ENCODE measurements around the gene SHTN1. TPM values are rescaled to one million over a fixed set of nuclear protein-coding genes. Genes with fewer than 3 reads are reported as not detected.

The SHTN1 gene
- total RNA-seq, 1 donor from 2014 or later = 26.1 TPM

DNA sequence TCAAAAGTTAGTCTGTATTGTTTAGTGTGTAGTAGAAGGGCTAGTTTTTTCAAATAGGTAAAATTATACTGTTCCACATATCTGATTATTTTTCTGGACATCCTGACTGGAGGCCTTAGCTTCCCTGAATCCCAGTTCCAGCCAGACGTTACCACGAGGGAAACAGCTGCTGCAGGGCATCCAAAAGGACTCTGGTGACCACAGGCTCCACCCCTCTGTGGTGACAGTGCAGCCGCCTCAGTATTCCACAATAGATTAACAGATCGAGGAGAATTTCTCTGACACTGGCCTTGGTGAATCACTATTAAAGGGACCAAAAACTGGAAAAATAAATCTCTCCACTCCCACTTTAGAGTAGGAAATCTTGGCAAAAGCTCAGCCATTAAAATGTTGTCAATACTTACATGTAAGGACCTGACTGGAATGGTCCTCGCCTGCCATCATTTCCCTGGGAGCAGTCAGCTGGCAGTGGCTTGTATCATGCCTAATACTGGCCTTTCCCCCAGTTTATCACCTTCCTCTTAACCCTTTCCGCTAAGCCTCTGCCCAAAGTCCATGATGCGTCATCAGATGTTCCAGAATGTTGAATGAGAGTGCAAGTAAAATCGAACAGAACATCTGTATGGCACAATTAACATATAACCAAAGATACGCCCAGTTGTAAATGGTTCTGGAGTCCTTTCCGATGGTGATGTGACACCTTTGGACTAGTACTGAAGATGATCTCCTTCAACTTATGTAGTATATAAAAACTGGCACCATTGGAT is 124.1 kb downstream of the SHTN1 start:
- Mint-ChIP-seq H3K27me3 (ENCODE audit: unreplicated experiment) (no peaks in the 10 kb centered on the region), H3K4me1 (ENCODE audit: unreplicated experiment) (no peaks in the 10 kb centered on the region), H3K27ac (ENCODE audit: unreplicated experiment) (no peak overlapping the region), H3K4me3 (ENCODE audit: unreplicated experiment) (no peak overlapping the region), H3K9me3 (ENCODE audit: unreplicated experiment) (no peaks in the 10 kb centered on the region), H3K36me3 (ENCODE audit: unreplicated experiment) (peaks cover 8% of the 10 kb centered on the region)
- TF ChIP-seq, protein P1, sequence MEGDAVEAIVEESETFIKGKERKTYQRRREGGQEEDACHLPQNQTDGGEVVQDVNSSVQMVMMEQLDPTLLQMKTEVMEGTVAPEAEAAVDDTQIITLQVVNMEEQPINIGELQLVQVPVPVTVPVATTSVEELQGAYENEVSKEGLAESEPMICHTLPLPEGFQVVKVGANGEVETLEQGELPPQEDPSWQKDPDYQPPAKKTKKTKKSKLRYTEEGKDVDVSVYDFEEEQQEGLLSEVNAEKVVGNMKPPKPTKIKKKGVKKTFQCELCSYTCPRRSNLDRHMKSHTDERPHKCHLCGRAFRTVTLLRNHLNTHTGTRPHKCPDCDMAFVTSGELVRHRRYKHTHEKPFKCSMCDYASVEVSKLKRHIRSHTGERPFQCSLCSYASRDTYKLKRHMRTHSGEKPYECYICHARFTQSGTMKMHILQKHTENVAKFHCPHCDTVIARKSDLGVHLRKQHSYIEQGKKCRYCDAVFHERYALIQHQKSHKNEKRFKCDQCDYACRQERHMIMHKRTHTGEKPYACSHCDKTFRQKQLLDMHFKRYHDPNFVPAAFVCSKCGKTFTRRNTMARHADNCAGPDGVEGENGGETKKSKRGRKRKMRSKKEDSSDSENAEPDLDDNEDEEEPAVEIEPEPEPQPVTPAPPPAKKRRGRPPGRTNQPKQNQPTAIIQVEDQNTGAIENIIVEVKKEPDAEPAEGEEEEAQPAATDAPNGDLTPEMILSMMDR (IDR thresholded peaks at IDR 0.05) = no peak
- no peak for DNase-seq (ENCODE audit: extremely low spot score, unreplicated experiment)

DNA sequence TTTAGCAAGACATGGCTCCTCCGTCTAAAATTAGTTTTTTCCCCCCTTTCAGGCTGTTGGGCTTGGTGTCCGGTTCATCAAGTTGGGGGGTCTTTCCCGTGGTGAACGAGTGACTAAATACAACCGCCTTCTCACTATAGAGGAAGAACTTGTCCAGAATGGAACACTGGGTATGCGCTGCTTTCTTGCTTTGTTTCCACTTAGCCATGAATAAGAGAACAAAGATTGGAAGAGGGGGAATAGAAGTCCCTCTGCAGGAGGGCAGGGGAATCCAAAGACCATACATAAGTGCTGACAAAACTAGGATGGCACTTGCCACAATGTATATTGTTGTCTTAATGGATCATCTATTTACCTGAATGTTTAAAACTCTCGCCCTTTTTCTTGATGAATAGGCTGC is 125.2 kb downstream of the SHTN1 start:
- DNase-seq (ENCODE audit: extremely low spot score, unreplicated experiment) = no peak
- peaks cover 8% of the 10 kb centered on the region for H3K36me3 Mint-ChIP-seq (ENCODE audit: unreplicated experiment)
- TF ChIP-seq, protein P1 (IDR thresholded peaks at IDR 0.05) = no peak
- no peak overlapping the region for H3K27ac Mint-ChIP-seq (ENCODE audit: unreplicated experiment)
- H3K27me3 Mint-ChIP-seq (ENCODE audit: unreplicated experiment) = no peaks in the 10 kb centered on the region
- H3K9me3 Mint-ChIP-seq (ENCODE audit: unreplicated experiment) = no peaks in the 10 kb centered on the region
- H3K4me3 Mint-ChIP-seq (ENCODE audit: unreplicated experiment) = no peak overlapping the region
- no peaks in the 10 kb centered on the region for H3K4me1 Mint-ChIP-seq (ENCODE audit: unreplicated experiment)

DNA sequence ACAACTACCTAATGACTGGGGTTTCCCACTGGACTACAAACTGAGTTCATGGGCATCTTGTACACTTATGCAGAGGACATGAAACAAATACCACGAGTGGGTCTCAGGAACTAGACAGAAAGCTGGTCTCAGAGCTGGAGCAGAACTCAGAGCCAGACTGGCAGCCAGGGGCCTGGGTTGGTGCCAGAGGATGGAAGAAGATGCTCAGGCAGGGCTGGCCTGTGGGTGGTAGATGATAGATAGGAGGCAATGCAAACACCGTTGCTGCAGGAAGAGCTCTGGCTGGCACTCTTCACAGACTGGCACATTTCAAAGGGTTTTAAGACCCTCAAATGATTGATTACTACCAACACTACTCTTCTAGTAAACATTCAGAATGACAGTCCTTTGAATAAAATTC is 126.9 kb downstream of the SHTN1 start:
- peaks cover 4% of the 10 kb centered on the region for H3K27me3 Mint-ChIP-seq (ENCODE audit: unreplicated experiment)
- TF ChIP-seq, protein P1 (IDR thresholded peaks at IDR 0.05) = no peak
- peaks cover 3% of the 10 kb centered on the region for H3K36me3 Mint-ChIP-seq (ENCODE audit: unreplicated experiment)
- no peak for DNase-seq (ENCODE audit: extremely low spot score, unreplicated experiment)
- H3K4me3 Mint-ChIP-seq (ENCODE audit: unreplicated experiment) = no peak overlapping the region
- no peak overlapping the region for H3K27ac Mint-ChIP-seq (ENCODE audit: unreplicated experiment)
- no peaks in the 10 kb centered on the region for H3K4me1 Mint-ChIP-seq (ENCODE audit: unreplicated experiment)
- H3K9me3 Mint-ChIP-seq (ENCODE audit: unreplicated experiment) = no peaks in the 10 kb centered on the region

DNA sequence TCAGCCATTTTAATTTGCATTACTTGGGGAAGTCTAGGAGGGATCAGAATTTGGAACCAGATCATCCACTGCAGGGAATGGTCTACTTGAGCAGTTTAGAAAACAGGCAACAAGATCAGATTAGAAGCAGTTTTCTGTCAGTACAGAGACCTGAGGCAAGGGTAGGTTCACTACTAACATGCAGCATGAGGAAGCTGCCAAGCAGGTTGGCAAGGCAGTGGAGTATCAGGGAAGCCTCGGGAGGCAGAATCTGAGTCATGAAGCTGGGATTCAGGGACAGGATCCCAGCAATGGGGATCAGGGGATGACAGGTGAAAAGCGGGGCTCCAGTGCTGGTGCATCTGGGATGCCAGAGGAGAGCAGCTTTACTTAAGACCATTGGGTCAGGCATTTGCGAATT is 127.6 kb downstream of the SHTN1 start:
- H3K27ac Mint-ChIP-seq (ENCODE audit: unreplicated experiment) = no peak overlapping the region
- H3K9me3 Mint-ChIP-seq (ENCODE audit: unreplicated experiment) = no peaks in the 10 kb centered on the region
- H3K4me3 Mint-ChIP-seq (ENCODE audit: unreplicated experiment) = no peak overlapping the region
- DNase-seq (ENCODE audit: extremely low spot score, unreplicated experiment) = no peak
- no peaks in the 10 kb centered on the region for H3K4me1 Mint-ChIP-seq (ENCODE audit: unreplicated experiment)
- peaks cover 7% of the 10 kb centered on the region for H3K27me3 Mint-ChIP-seq (ENCODE audit: unreplicated experiment)
- TF ChIP-seq, protein P1 (IDR thresholded peaks at IDR 0.05) = no peak
- peaks cover 3% of the 10 kb centered on the region for H3K36me3 Mint-ChIP-seq (ENCODE audit: unreplicated experiment)

DNA sequence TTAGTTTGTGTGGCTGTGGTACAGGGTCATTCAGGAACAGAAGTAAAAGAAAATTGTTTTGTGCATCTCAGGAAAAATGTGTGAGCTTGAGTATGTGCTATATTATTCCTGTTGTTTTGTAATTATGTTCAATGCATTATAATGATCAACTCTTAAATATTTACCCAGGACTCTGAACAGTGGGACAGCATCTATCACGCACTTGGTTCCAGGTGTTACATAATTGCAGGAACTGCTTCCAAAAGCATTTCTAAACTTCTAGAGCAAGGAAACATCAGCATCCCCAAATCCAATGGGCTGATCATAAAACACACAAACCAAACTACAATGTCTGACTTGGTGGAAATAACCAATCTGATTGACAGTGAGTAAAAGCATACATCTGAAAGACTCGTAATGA is 129.1 kb downstream of the SHTN1 start:
- TF ChIP-seq, protein P1 (IDR thresholded peaks at IDR 0.05) = no peak
- Mint-ChIP-seq H3K36me3 (ENCODE audit: unreplicated experiment) (no peaks in the 10 kb centered on the region), H3K9me3 (ENCODE audit: unreplicated experiment) (no peaks in the 10 kb centered on the region), H3K27me3 (ENCODE audit: unreplicated experiment) (peaks cover 11% of the 10 kb centered on the region), H3K27ac (ENCODE audit: unreplicated experiment) (no peak overlapping the region), H3K4me3 (ENCODE audit: unreplicated experiment) (no peak overlapping the region), H3K4me1 (ENCODE audit: unreplicated experiment) (no peaks in the 10 kb centered on the region)
- no peak for DNase-seq (ENCODE audit: extremely low spot score, unreplicated experiment)

Data from osteocyte (in vitro differentiated cells).